ENCODE data around the gene STX18. TPM values are rescaled to one million over a fixed set of nuclear protein-coding genes. Genes with fewer than 3 reads are reported as not detected.
"Not testable (repeated sequence)": the region's sequence is repeated elsewhere in the genome, so short reads cannot be mapped to it uniquely, and the experiment has no call there.

Gene STX18
- polyA plus RNA-seq, 10 donors, result 23.2 to 34.3 (median 31.0) TPM

GRCh38 chr4:4559596-4559995 is 17.7 kb upstream of the STX18 start:
- DNase-seq, result no peak

- no peak for DNase-seq
Observed at GRCh38 chr4:4558881-4559280, 17.0 kb upstream of the STX18 start.

- DNase-seq, result peak in 1 of 3 donors; percentile 83
Observed at GRCh38 chr4:4555916-4556315, 14.1 kb upstream of the STX18 start.

- no peak for DNase-seq
Observed at GRCh38 chr4:4554234-4554633, 12.4 kb upstream of the STX18 start.

- DNase-seq, result not testable (repeated sequence)
Observed at GRCh38 chr4:4552042-4552441, 10.2 kb upstream of the STX18 start.

- DNase-seq, result not testable (repeated sequence)
Observed at GRCh38 chr4:4550161-4550560, 8.3 kb upstream of the STX18 start.

GRCh38 chr4:4549534-4549933 is 7.7 kb upstream of the STX18 start:
- DNase-seq, result no peak

GRCh38 chr4:4542774-4543485 is 1.1 kb upstream of the STX18 start:
- DNase-seq, result peak in 1 of 3 donors; percentile 18

- DNase-seq, result peak; percentile 14 to 61 (median 19)
Observed at GRCh38 chr4:4541040-4541631, 712 bp downstream of the STX18 start.

- DNase-seq, result no peak
Observed at GRCh38 chr4:4539481-4539880, 2.4 kb downstream of the STX18 start.

- no peak for DNase-seq
Observed at GRCh38 chr4:4535590-4535989, 6.3 kb downstream of the STX18 start.

- no peak for DNase-seq
Observed at GRCh38 chr4:4534515-4535145, 7.2 kb downstream of the STX18 start.

GRCh38 chr4:4533461-4534169 is 8.2 kb downstream of the STX18 start:
- no peak for DNase-seq

- DNase-seq, result no peak
Observed at GRCh38 chr4:4532371-4533154, 9.3 kb downstream of the STX18 start.

GRCh38 chr4:4529392-4529791 is 12.5 kb downstream of the STX18 start:
- no peak for DNase-seq

GRCh38 chr4:4526401-4526800 is 15.4 kb downstream of the STX18 start:
- DNase-seq, result no peak

- no peak for DNase-seq
Observed at GRCh38 chr4:4524364-4524763, 17.5 kb downstream of the STX18 start.

- DNase-seq, result no peak
Observed at GRCh38 chr4:4521731-4522130, 20.1 kb downstream of the STX18 start.

- DNase-seq, result no peak
Observed at GRCh38 chr4:4521136-4521535, 20.7 kb downstream of the STX18 start.

GRCh38 chr4:4519297-4519894 is 22.5 kb downstream of the STX18 start:
- no peak for DNase-seq

- DNase-seq, result no peak
Observed at GRCh38 chr4:4518747-4519146, 23.1 kb downstream of the STX18 start.
